Ovary (tissue), 9 donors: ENCODE measurements around the gene PGA3. TPM values are rescaled to one million over a fixed set of nuclear protein-coding genes. Genes with fewer than 3 reads are reported as not detected.

Experiments
- DNase-seq, 5 donors: peaks; one replicate each; pipeline ENCODE4 v3.0.0-alpha.2; 2019 to 2020
- H3K27ac ChIP-seq, 2 donors: fragments of 200-600 bp; one replicate each; pipeline versions ENCODE4 v1.5.1 to v1.8.0; 2019 to 2022
- H3K27me3 ChIP-seq: fragments of 200-600 bp; one replicate; pipeline ENCODE4 v1.8.0; 2022
- H3K36me3 ChIP-seq: fragments of 200-600 bp; sonication (generic); one replicate; pipeline ENCODE4 v1.5.1; 2019
- H3K4me1 ChIP-seq: one replicate; pipeline ENCODE4 v1.8.1; 2013; ENCODE audit warnings: mild to moderate bottlenecking, moderate library complexity; ENCODE audit not compliant: insufficient read depth
- H3K4me3 ChIP-seq: fragments of 200-600 bp; sonication (generic); one replicate; pipeline ENCODE4 v1.5.1; 2017
- H3K9me3 ChIP-seq, 2 donors: fragments of 200-600 bp in 1 of 2; sonication (generic) in 1 of 2; one replicate each; pipeline versions ENCODE4 v1.5.1 to v1.8.1; 2013 to 2019; ENCODE audit warnings: mild to moderate bottlenecking in 1 of 2, moderate library complexity in 1 of 2
- EP300 ChIP-seq: sonication (generic); formaldehyde crosslinking; IDR thresholded peaks from one replicate; pipeline ENCODE4 v1.6.1; 2017; ENCODE audit warnings: antibody characterized with exemption
- POLR2A ChIP-seq: fragments of 450-650 bp; IDR thresholded peaks from one replicate; pipeline ENCODE4 v1.6.1; 2017; ENCODE audit warnings: antibody characterized with exemption, mild to moderate bottlenecking, moderate library complexity
- WGBS, 3 donors: extraction: QIAGEN DNeasy Blood & Tissue Kit in 1 of 3; methylation state at CpG; one replicate each; pipeline versions ENCODE4 v1.1.5 to v1.1.7; 2013 to 2017; 5-methylcytosine and 5-hydroxymethylcytosine counted together
- intact Hi-C, 4 donors: fragments of 100-400 bp; cut with DNase I; formaldehyde crosslinking; loops; one replicate each; pipeline versions ENCODE4 v1.11.0 to v1.15.1; 2022 to 2023
- polyA plus RNA-seq, 2 donors: library from polyadenylated mRNA; stranded (reverse); fragments of 200-250 nt in 1 of 2; fragments of 350-450 nt in 1 of 2; fragmentation: Illumina TruSeq in 1 of 2; extraction: RNeasy Lipid Tissue Mini Kit (QIAGEN cat#74804) in 1 of 2; gene quantifications; one replicate each; pipeline ENCODE4 v1.2.3, GENCODE V29; 2013 to 2014
- total RNA-seq, 7 donors: library from RNA; depleted of rRNA in 2 of 7; stranded (reverse); fragments of >200 nt in 2 of 7; fragmentation: NEBNext Ultra II Directional in 3 of 7; extraction: Animal tissue kit (Norgen Biotek cat#: 25700) in 3 of 7; gene quantifications; one replicate each; pipeline versions ENCODE4 v1.1.0 to v1.2.4, GENCODE V29; 2016 to 2023
- TF ChIP-seq, protein P1 (sequence below), 3 donors: fragments of 450-650 bp in 2 of 3; fragments of 200-600 bp in 1 of 3; IDR thresholded peaks; one replicate each; pipeline versions ENCODE4 v1.5.1 to v1.8.0; 2016 to 2022; ENCODE audit warnings: antibody characterized with exemption in 3 of 3, mild to moderate bottlenecking in 1 of 3
- donor health status: DM: no; HTN: no; CAD: no; lungs with moderate emphysema.
- donor health status: DM: no; HTN: no; CAD: no.
- donor health status: Bipolar disorder and iron deficiency.
- donor health status: DM: yes; HTN: yes; CAD: no.
- donor health status: DM: no; HTN: no; CAD: no.
- donor health status: DM: yes; HTN: yes; CAD: no.

Gene PGA3
- total and polyA plus RNA-seq, 9 donors: 0.38 to 4.3 (median 1.0) TPM; not detected in 2

DNA sequence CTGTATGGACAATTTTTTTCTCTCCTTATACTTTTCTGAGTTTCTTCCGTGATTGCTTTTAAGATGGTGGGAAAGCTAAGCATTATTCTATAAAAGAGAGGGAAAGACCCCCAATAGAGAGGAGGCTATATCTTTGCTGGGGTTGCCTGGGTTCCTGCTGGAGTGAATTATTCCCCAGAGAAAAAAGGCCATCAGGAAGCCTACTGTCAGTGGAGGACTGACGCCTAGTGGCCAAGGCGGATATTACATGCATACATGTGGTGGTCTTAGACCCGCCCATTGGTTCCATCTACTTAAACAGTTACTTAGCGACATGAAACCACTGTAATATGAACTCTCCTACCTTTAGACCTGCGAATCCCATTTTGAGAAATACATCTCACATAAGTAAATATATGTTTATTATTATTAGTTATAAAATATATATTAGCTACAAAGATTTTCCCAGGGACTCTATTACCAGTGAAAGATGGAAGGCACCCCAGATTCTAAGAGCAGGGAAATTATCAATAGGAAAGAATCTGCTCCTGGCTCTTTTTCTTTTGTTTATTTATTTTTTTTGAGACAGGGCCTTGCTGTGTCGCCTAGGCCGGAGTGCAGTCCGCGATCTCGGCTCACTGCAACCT, 15.7 kb upstream of the PGA3 start:
- DNase-seq: peak; percentile 61 to 78 (median 78)
- H3K27ac ChIP-seq: no peak overlapping the region
- no peaks in the 10 kb centered on the region for H3K27me3 ChIP-seq
- H3K4me3 ChIP-seq: no peak overlapping the region
- WGBS, 3 donors: 36 to 41% (median 37%) methylated on average over 11 of the region's 11 CpGs
- TF ChIP-seq EP300 (no peak), POLR2A (no peak)
- TF ChIP-seq, protein P1, sequence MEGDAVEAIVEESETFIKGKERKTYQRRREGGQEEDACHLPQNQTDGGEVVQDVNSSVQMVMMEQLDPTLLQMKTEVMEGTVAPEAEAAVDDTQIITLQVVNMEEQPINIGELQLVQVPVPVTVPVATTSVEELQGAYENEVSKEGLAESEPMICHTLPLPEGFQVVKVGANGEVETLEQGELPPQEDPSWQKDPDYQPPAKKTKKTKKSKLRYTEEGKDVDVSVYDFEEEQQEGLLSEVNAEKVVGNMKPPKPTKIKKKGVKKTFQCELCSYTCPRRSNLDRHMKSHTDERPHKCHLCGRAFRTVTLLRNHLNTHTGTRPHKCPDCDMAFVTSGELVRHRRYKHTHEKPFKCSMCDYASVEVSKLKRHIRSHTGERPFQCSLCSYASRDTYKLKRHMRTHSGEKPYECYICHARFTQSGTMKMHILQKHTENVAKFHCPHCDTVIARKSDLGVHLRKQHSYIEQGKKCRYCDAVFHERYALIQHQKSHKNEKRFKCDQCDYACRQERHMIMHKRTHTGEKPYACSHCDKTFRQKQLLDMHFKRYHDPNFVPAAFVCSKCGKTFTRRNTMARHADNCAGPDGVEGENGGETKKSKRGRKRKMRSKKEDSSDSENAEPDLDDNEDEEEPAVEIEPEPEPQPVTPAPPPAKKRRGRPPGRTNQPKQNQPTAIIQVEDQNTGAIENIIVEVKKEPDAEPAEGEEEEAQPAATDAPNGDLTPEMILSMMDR (IDR thresholded peaks at IDR 0.05): peak; percentile 71 to 80 (median 77)
- H3K9me3 ChIP-seq: no peaks in the 10 kb centered on the region
- H3K4me1 ChIP-seq: no peaks in the 10 kb centered on the region
- intact Hi-C loops: loop anchor here in 2 of 4 donors (2.0 to 5.0 kb wide), 2 partner anchors 357 to 360 kb away; no protein-coding TSS in a partner anchor
- H3K36me3 ChIP-seq: no peaks in the 10 kb centered on the region

DNA sequence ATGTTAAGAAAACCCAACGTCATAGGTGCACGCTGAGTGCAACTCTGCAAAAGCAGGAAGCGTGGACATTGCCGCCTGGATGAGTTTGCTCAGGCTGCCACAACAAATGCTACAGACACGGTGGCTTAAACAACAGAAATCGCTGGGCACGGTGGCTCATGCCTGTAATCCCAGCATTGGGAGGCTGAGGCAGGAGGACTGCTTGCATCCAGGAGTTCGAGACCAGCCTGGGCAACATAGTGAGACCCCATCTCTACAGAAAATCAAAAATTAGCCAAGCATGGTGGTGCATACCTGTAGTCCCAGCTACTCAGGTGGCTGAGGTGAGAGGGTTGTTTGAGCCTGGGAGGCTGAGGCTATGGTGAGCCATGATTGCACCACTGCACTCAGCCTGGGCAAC, 13.4 kb upstream of the PGA3 start:
- TF ChIP-seq EP300 (no peak), POLR2A (no peak)
- TF ChIP-seq, protein P1 (IDR thresholded peaks at IDR 0.05): no peak
- Histone ChIP-seq H3K4me1 (no peaks in the 10 kb centered on the region), H3K27me3 (no peaks in the 10 kb centered on the region), H3K36me3 (no peaks in the 10 kb centered on the region), H3K9me3 (no peaks in the 10 kb centered on the region), H3K27ac (no peak overlapping the region), H3K4me3 (no peak overlapping the region)
- intact Hi-C loops: loop anchor here in 2 of 4 donors (2.0 to 5.0 kb wide), 2 partner anchors 359 to 363 kb away; no protein-coding TSS in a partner anchor
- WGBS, 3 donors: 80 to 85% (median 81%) methylated on average over 8 of the region's 8 CpGs
- no peak for DNase-seq

DNA sequence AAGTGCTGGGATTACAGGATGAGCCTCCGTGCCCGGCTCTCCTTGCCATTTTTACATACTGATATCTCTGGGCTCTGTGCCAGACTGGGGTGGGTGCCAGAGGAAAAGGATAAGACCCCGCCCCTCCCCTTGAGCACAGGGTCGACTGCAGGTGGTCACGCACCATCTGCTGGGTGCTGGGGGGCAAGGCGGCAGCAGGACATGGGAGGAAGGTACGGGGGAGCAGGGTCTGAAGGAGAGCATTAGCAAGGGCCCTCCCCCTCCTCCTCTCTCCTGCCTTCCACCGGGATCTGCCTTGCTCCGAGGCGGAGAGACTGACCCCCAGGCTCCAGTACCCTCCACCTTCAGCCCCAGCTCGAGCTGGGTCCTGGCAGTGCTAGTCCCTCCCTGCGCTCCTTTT, 9.7 kb upstream of the PGA3 start:
- TF ChIP-seq POLR2A (no peak), EP300 (no peak)
- TF ChIP-seq, protein P1 (IDR thresholded peaks at IDR 0.05): no peak
- 12 to 19% (median 17%) methylated on average over 11 to 12 of the region's 12 CpGs for WGBS, 3 donors
- Histone ChIP-seq H3K36me3 (no peaks in the 10 kb centered on the region), H3K9me3 (no peaks in the 10 kb centered on the region), H3K27ac (no peak overlapping the region), H3K4me3 (no peak overlapping the region), H3K4me1 (no peaks in the 10 kb centered on the region), H3K27me3 (no peaks in the 10 kb centered on the region)
- intact Hi-C loops: no loop called here
- DNase-seq: peak in 2 of 5 donors; percentile 23 to 49

DNA sequence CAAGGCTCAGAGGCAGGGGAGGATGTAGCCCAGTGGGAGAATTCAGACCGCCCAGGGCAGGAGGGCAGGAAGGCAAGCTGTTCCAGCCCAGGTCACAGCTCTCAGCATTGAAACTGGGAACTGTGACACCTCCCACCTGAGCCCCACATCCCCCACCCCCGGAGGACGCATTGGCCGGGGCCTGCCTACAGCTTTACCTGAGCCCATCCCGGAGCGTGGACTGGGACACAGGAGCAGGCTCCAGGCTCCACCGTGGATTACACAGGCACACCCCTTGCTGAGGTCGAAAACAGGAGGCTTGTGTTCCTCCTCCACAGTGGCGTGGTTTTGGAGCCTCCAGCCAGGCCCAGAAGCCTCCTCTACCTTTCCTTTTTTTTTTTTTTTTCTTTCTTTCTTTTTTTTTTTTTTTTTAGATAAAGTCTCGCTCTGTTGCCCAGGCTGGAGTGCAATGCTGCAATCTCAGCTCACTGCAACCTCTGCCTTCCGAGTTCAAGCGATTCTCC, 9.1 kb upstream of the PGA3 start:
- WGBS, 3 donors: 49 to 54% (median 50%) methylated on average over 12 of the region's 12 CpGs
- intact Hi-C loops: no loop called here
- no peak for DNase-seq
- no peak overlapping the region for H3K4me3 ChIP-seq
- H3K9me3 ChIP-seq: no peaks in the 10 kb centered on the region
- H3K27ac ChIP-seq: no peak overlapping the region
- no peaks in the 10 kb centered on the region for H3K36me3 ChIP-seq
- TF ChIP-seq, protein P1 (IDR thresholded peaks at IDR 0.05): no peak
- TF ChIP-seq POLR2A: no peak
- no peak for TF ChIP-seq EP300
- no peaks in the 10 kb centered on the region for H3K4me1 ChIP-seq
- H3K27me3 ChIP-seq: no peaks in the 10 kb centered on the region
